GM10248 (cell line): ENCODE data around the gene ZNF554.

Source experiments
- CTCF ChIA-PET: fragments of 300-600 bp; sonication (Branson Sonifier 250); formaldehyde crosslinking; extraction: SDS; loops from one replicate; lab custom pipeline; 2021; ENCODE audit warnings: antibody characterized with exemption; lab: Yijun Ruan, JAX
- POLR2A ChIA-PET: fragments of 350-650 bp; sonication (Branson Sonifier 250); formaldehyde crosslinking; extraction: SDS; loops from one replicate; lab custom pipeline; 2020; ENCODE audit warnings: antibody characterized with exemption; lab: Yijun Ruan, JAX
- DNase-seq: peaks from one replicate; pipeline ENCODE4 v3.0.0; 2012; ENCODE audit errors: extremely low spot score
- CTCF ChIP-seq: IDR thresholded peaks from 2 replicates; pipeline ENCODE4 v1.5.1; 2012; ENCODE audit warnings: mild to moderate bottlenecking, low read depth; ENCODE audit errors: extremely low read depth, missing control alignments, control extremely low read depth

The ZNF554 gene

GRCh38 chr19:2795827-2796658 lies 23.6 kb upstream of the ZNF554 start:
- no peak for TF ChIP-seq CTCF
- DNase-seq = no peak
- CTCF ChIA-PET = no interaction called here
- POLR2A ChIA-PET = no interaction called here

- ChIA-PET POLR2A (interaction anchor here (0.5 kb wide), 1 partner anchor 39 kb away, joined by 4 read pairs; no protein-coding TSS in a partner anchor), CTCF (no interaction called here)
- DNase-seq = no peak
- no peak for TF ChIP-seq CTCF
Observed at GRCh38 chr19:2796659-2797266, 22.9 kb upstream of the ZNF554 start.

- no peak for TF ChIP-seq CTCF
- DNase-seq = no peak
- ChIA-PET POLR2A (no interaction called here), CTCF (no interaction called here)
Observed at GRCh38 chr19:2797280-2797679, 22.4 kb upstream of the ZNF554 start.

GRCh38 chr19:2798158-2798685 lies 21.4 kb upstream of the ZNF554 start:
- CTCF ChIA-PET = interaction anchor here (1.2 to 1.3 kb wide), 2 partner anchors 48 to 150 kb away, joined by 3 read pairs; no protein-coding TSS in a partner anchor
- POLR2A ChIA-PET = no interaction called here
- no peak for DNase-seq
- TF ChIP-seq CTCF = no peak

- CTCF ChIA-PET = interaction anchor here (0.9 to 1.3 kb wide), 4 partner anchors 11 to 150 kb away, joined by 3 read pairs; no protein-coding TSS in a partner anchor
- no peak for TF ChIP-seq CTCF
- POLR2A ChIA-PET = no interaction called here
- no peak for DNase-seq
Observed at GRCh38 chr19:2798733-2799132, 20.9 kb upstream of the ZNF554 start.

- POLR2A ChIA-PET = no interaction called here
- no peak for TF ChIP-seq CTCF
- CTCF ChIA-PET = interaction anchor here (0.9 to 1.3 kb wide), 4 partner anchors 12 to 151 kb away, joined by 3 read pairs; no protein-coding TSS in a partner anchor
- no peak for DNase-seq
Observed at GRCh38 chr19:2799273-2800020, 20.2 kb upstream of the ZNF554 start.
